GM21825 (cell line): ENCODE measurements around the gene TMEM143.
"Not testable (repeated sequence)": the region's sequence is repeated elsewhere in the genome, so short reads cannot be mapped to it uniquely, and the experiment has no call there.

Experiments used
- ATAC-seq: cut with Tn5 transposase; IDR thresholded peaks from one replicate; pipeline ENCODE4 v1.9.1; 2021; ENCODE audit warnings: mild to moderate bottlenecking, moderate library complexity; ENCODE audit not compliant: unreplicated experiment

The TMEM143 gene

DNA sequence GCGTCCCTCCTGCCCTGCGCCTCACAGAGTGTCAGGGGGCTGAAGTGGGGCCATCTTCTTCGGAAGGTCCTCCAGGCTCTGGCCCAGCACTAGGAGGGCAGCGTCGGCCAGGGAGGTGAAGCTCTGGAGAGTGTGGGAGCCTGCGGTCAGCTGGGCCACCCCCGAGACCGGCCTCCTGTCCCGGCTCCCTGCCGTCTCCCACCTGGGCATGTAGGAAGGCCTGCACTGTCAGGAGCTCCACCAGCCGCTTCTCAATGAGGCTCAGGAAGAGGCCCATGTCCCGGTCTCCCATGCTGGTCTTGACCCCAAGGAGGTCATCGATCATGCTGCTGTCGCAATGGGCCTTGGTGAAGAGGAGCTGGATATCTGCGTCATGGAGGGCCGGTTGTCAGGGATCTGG is 65.8 kb downstream of the TMEM143 start:
- no peak for ATAC-seq

DNA sequence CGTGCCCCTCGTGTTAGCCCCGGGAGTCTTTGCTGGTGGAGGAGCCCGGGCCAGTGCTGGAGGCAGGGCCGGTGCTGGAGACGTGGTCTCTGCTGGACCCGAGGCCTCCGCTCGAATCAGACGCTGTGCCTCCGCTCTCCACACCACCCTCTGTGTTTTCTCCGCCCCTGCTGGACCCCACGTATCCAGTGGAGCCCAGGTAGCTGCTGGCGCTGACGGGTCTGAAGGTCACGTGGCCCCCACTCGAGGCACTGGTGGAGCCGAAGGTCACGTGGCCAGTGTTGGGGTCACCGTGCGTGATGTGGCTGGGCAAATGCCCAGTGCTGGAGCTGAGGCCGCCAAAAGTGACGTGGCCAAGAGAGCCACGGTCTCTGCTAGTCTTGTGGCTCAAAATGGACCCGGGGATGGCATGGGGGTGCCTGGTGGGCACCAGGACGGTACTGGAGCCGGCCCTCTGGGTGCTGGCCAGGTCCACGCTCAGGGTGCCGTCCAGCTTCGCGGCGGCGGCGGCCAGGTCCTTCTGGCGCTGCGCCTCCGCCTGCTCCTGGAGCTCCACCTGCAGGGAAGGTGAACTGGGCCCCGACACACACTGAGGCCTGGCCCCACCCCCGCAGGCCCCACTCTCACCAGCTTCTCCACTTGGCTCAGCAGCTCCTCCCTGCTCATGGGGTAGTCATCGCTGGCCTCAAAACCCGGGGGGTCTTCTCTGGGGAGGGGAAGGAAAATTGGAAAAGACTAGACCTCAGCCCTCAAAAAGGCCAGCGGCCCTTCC is 66.6 kb downstream of the TMEM143 start:
- no peak for ATAC-seq

DNA sequence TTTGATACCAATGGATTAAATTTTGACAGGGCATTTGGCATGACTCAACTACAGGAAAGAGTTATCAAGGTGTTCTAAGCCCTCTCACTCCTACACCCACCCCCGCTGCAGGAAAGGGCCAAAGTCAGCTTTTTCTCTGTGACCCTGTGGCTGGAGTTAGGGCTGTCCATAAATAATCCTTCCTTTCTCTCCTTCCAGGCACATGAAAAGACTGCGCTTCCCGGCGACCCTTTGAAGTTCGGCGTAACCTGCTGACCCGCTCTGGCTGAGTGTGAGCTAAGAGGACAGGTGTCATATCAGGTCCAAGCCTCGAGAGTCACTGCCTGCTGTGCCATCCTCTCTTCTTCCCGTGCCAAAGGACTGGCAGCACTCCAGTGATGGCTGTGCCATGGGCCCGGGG is 68.3 kb downstream of the TMEM143 start:
- no peak for ATAC-seq

DNA sequence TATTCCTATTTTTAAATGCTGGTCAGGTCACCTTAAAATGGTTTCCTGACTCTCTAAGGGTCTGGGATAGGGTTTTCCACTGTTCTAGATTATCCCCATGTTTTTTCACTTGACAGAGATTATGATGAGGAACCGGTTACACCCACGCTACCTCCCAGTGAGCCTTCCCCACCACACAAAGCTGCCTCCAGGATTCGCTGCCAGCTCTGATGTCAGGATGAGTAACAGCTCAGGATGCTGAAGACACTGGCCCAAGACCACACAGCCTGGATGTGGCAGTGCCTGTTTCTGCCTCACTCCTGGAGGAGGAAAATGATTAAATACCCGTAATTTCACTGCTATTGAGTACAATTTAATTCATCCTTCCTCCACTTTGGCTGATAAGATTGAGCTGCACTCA is 70.9 kb downstream of the TMEM143 start:
- no peak for ATAC-seq

DNA sequence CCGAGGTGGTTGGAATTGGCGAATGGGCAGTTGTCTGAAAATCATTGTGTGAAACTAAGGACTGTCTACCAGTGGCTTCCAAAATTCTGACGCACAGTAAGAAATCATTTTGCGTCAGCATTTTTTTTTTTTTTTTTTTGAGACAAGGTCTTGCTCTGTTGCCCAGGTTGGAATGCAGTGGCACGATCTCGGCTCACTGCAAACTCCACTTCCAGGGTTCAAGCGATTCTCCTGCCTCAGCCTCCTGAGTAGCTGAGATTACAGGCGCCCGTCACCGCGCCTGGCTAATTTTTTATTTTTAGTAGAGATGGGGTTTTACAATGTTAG is 72.3 kb downstream of the TMEM143 start:
- ATAC-seq = not testable (repeated sequence)

DNA sequence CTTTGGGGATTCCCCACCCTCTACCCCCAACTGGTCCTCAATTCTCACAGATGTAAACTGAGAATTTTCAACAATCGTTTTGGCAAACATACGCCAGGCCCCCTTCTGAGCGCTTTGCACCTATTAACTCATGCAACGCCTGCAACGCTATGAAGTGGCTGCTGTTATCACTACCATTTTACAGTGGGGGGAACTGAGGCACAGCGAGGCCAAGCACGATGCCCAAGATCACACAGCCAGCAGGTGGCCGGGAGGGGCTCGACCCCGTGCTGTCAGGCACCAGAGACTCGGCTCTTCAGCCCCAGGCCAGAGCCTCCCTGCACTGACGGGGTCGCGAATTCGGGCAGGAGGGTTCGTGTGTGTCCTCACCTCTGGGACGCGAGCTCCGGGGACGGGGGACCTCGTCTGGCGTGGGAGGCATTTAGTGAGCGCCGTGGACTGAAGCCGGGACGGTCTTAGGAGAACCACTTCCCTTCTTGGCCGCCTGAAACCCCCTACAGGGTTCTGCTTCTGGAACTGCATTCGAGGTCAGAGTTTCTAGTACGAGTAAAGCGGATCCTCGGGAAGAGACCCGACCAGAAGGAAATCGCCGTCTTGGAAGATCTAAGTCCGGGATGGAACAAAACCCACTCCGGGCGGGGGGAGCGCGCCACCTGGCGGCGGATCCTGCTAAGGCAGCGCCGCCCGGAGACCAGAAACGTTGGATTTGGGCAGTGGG is 72.8 kb downstream of the TMEM143 start:
- no peak for ATAC-seq

DNA sequence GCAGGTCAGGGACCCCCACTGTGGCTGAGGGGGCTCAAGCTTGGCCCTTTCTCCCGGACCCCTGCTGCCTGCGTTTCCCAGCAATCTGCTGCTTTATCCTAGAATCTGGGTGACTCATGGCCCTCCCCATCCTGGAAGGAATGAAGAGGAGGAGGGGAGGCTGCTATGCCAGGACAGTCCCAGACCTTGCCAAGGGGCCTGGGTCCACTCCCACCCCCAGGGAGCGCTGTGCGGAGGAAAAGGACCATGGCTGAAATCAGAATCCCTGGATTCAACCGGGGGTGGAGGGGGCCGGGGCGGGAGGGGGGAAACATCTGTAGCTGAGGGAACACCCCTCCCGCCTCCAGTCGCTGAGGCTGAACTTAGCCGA is 73.4 kb downstream of the TMEM143 start:
- ATAC-seq = no peak

DNA sequence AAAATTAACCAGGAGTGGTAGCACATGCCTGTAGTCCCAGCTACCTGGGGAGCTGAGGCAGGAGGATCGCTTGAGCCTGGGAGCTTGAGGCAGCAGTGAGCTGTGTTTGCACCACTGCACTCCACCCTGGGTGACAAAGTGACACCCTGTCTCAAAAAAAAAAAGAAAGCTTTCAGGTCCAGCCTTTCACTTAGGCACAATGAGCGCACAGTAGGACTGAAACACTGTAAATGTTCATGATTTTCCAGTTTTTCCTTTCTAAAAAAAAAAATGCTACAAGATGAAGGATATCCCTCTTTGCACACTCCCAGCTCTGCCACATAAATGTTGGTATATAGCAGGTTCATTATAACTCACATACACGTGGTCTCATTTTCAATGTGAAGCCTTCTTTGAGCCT is 76.0 kb downstream of the TMEM143 start:
- no peak for ATAC-seq

DNA sequence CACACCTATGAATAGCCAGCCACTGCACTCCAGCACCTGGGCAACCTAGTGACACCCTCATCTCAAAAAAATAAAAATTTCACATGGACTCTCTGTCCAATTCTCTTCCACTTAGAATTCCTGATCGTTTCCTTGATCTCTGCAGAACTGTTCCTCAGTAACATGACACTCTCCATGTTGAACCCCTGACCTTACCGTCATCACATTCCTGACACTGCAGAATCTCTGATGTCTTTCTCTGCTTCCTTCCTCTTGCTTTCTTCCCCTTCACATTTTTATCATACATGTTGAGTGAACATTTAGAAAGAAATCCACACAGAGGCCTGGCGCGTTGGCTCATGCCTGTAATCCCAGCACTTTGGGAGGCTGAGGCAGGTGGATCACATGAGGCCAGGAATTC is 78.8 kb downstream of the TMEM143 start:
- no peak for ATAC-seq

DNA sequence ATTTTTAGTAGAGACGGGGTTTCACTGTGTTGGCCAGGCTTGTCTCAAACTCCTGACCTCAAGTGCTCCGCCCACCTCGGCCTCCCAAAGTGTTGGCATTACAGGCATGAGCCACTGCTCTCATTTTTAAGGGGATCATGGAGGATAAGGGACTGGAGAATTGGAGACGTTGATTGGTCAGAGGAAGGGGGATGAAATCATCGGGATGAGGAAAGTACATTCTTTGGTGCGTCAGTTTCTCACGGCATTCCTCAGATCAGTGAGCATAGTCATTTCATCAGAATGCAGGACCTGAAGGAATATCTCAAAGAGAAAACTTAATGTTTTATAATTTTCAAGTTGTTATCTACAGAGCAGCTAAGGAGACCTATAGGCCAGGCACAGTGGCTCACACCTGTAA is 79.8 kb downstream of the TMEM143 start:
- no peak for ATAC-seq
